ENCODE measurements around the gene STIM2.

Gene STIM2

GRCh38 chr4:26830701-26831100 lies 29.9 kb upstream of the STIM2 start:
- Histone ChIP-seq H2BK15ac (ENCODE audit: low read depth, poor library complexity, severe bottlenecking) (no peak overlapping the region), H3K4me2 (ENCODE audit: low read length, poor library complexity, severe bottlenecking) (no peak overlapping the region), H4K8ac (ENCODE audit: low read length) (no peak overlapping the region), H3K4me1 (ENCODE audit: control insufficient read depth, insufficient read depth, low read depth, low read length) (peaks cover 4% of the 10 kb centered on the region), H3K36me3 (ENCODE audit: control insufficient read depth in 1 of 2, insufficient read depth in 2 of 2, low read depth in 1 of 2, low read length in 2 of 2) (no peaks in the 10 kb centered on the region), H3K14ac (ENCODE audit: low read length in 2 of 2) (no peak overlapping the region), H3K4me3 (ENCODE audit: insufficient read depth in 1 of 2, low read depth in 1 of 2, low read length in 2 of 2) (no peak overlapping the region), H4K91ac (ENCODE audit: low read length) (no peak overlapping the region), H2AFZ (ENCODE audit: low read depth, low read length) (no peak overlapping the region), H2BK5ac (ENCODE audit: low read depth, low read length, poor library complexity, severe bottlenecking) (no peak overlapping the region), H2BK12ac (ENCODE audit: low read length in 2 of 2) (no peak overlapping the region), H3K79me1 (replicated peaks; ENCODE audit: low read length, poor library complexity, severe bottlenecking) (no peaks in the 10 kb centered on the region), H3K23ac (ENCODE audit: low read length in 2 of 2) (no peak overlapping the region), H2AK5ac (ENCODE audit: low read length, severe bottlenecking) (no peak overlapping the region), H3K9ac (ENCODE audit: low read length) (no peak overlapping the region), H3K27me3 (ENCODE audit: control insufficient read depth in 1 of 2, insufficient read depth in 1 of 2, low read length in 2 of 2) (no peaks in the 10 kb centered on the region), H2BK120ac (ENCODE audit: low read depth, low read length) (no peak overlapping the region), H3K27ac (ENCODE audit: low read length, poor library complexity, severe bottlenecking) (no peak overlapping the region), H3K4ac (ENCODE audit: low read depth in 1 of 2, low read length in 2 of 2) (no peak overlapping the region), H3K18ac (ENCODE audit: low read depth in 1 of 2, low read length in 2 of 2) (no peak overlapping the region), H3K9me3 (ENCODE audit: control insufficient read depth, low read length) (no peaks in the 10 kb centered on the region)
- no peak for DNase-seq
- 92% methylated on average over 3 of the region's 4 CpGs for WGBS

GRCh38 chr4:26836539-26836938 lies 24.1 kb upstream of the STIM2 start:
- Histone ChIP-seq H4K91ac (ENCODE audit: low read length) (no peak overlapping the region), H3K4me3 (ENCODE audit: insufficient read depth in 1 of 2, low read depth in 1 of 2, low read length in 2 of 2) (no peak overlapping the region), H3K27me3 (ENCODE audit: control insufficient read depth in 1 of 2, insufficient read depth in 1 of 2, low read length in 2 of 2) (no peaks in the 10 kb centered on the region), H2AK5ac (ENCODE audit: low read length, severe bottlenecking) (no peak overlapping the region), H3K23ac (ENCODE audit: low read length in 2 of 2) (no peak overlapping the region), H3K27ac (ENCODE audit: low read length, poor library complexity, severe bottlenecking) (no peak overlapping the region), H4K8ac (ENCODE audit: low read length) (no peak overlapping the region), H3K79me1 (replicated peaks; ENCODE audit: low read length, poor library complexity, severe bottlenecking) (no peaks in the 10 kb centered on the region), H2BK15ac (ENCODE audit: low read depth, poor library complexity, severe bottlenecking) (no peak overlapping the region), H3K4me1 (ENCODE audit: control insufficient read depth, insufficient read depth, low read depth, low read length) (peaks cover 2% of the 10 kb centered on the region), H2BK12ac (ENCODE audit: low read length in 2 of 2) (no peak overlapping the region), H2BK5ac (ENCODE audit: low read depth, low read length, poor library complexity, severe bottlenecking) (no peak overlapping the region), H3K9ac (ENCODE audit: low read length) (no peak overlapping the region), H3K36me3 (ENCODE audit: control insufficient read depth in 1 of 2, insufficient read depth in 2 of 2, low read depth in 1 of 2, low read length in 2 of 2) (no peaks in the 10 kb centered on the region), H3K18ac (ENCODE audit: low read depth in 1 of 2, low read length in 2 of 2) (peak overlapping the region in 1 of 2 experiments; percentile 5), H2AFZ (ENCODE audit: low read depth, low read length) (no peak overlapping the region), H3K14ac (ENCODE audit: low read length in 2 of 2) (no peak overlapping the region), H3K4ac (ENCODE audit: low read depth in 1 of 2, low read length in 2 of 2) (no peak overlapping the region), H3K9me3 (ENCODE audit: control insufficient read depth, low read length) (no peaks in the 10 kb centered on the region), H2BK120ac (ENCODE audit: low read depth, low read length) (no peak overlapping the region), H3K4me2 (ENCODE audit: low read length, poor library complexity, severe bottlenecking) (no peak overlapping the region)
- no peak for DNase-seq
- WGBS, result 75% methylated on average over 1 of the region's 1 CpG

- Histone ChIP-seq H3K18ac (ENCODE audit: low read depth in 1 of 2, low read length in 2 of 2) (no peak overlapping the region), H3K4ac (ENCODE audit: low read depth in 1 of 2, low read length in 2 of 2) (no peak overlapping the region), H2AK5ac (ENCODE audit: low read length, severe bottlenecking) (no peak overlapping the region), H3K9ac (ENCODE audit: low read length) (no peak overlapping the region), H3K4me2 (ENCODE audit: low read length, poor library complexity, severe bottlenecking) (no peak overlapping the region), H2BK12ac (ENCODE audit: low read length in 2 of 2) (no peak overlapping the region), H4K91ac (ENCODE audit: low read length) (no peak overlapping the region), H3K36me3 (ENCODE audit: control insufficient read depth in 1 of 2, insufficient read depth in 2 of 2, low read depth in 1 of 2, low read length in 2 of 2) (no peaks in the 10 kb centered on the region), H3K4me1 (ENCODE audit: control insufficient read depth, insufficient read depth, low read depth, low read length) (peaks cover 2% of the 10 kb centered on the region), H2BK120ac (ENCODE audit: low read depth, low read length) (no peak overlapping the region), H3K79me1 (replicated peaks; ENCODE audit: low read length, poor library complexity, severe bottlenecking) (no peaks in the 10 kb centered on the region), H3K14ac (ENCODE audit: low read length in 2 of 2) (no peak overlapping the region), H2BK5ac (ENCODE audit: low read depth, low read length, poor library complexity, severe bottlenecking) (no peak overlapping the region), H3K9me3 (ENCODE audit: control insufficient read depth, low read length) (no peaks in the 10 kb centered on the region), H3K23ac (ENCODE audit: low read length in 2 of 2) (no peak overlapping the region), H2AFZ (ENCODE audit: low read depth, low read length) (no peak overlapping the region), H2BK15ac (ENCODE audit: low read depth, poor library complexity, severe bottlenecking) (no peak overlapping the region), H3K27ac (ENCODE audit: low read length, poor library complexity, severe bottlenecking) (no peak overlapping the region), H3K27me3 (ENCODE audit: control insufficient read depth in 1 of 2, insufficient read depth in 1 of 2, low read length in 2 of 2) (no peaks in the 10 kb centered on the region), H3K4me3 (ENCODE audit: insufficient read depth in 1 of 2, low read depth in 1 of 2, low read length in 2 of 2) (no peak overlapping the region), H4K8ac (ENCODE audit: low read length) (no peak overlapping the region)
- 88% methylated on average over 6 of the region's 8 CpGs for WGBS
- no peak for DNase-seq
Observed at GRCh38 chr4:26837993-26838842, 22.4 kb upstream of the STIM2 start.

GRCh38 chr4:26839016-26839415 lies 21.6 kb upstream of the STIM2 start:
- no peak for DNase-seq
- H2AFZ ChIP-seq (ENCODE audit: low read depth, low read length), result no peak overlapping the region
- no peak overlapping the region for H2BK12ac ChIP-seq (ENCODE audit: low read length in 2 of 2)
- no peak overlapping the region for H3K4ac ChIP-seq (ENCODE audit: low read depth in 1 of 2, low read length in 2 of 2)
- H4K91ac ChIP-seq (ENCODE audit: low read length), result no peak overlapping the region
- WGBS, result 59% methylated on average over 3 of the region's 5 CpGs
- no peaks in the 10 kb centered on the region for H3K27me3 ChIP-seq (ENCODE audit: control insufficient read depth in 1 of 2, insufficient read depth in 1 of 2, low read length in 2 of 2)
- H2BK120ac ChIP-seq (ENCODE audit: low read depth, low read length), result no peak overlapping the region
- H3K27ac ChIP-seq (ENCODE audit: low read length, poor library complexity, severe bottlenecking), result no peak overlapping the region
- H3K9ac ChIP-seq (ENCODE audit: low read length), result peak overlapping the region; percentile 23
- H3K14ac ChIP-seq (ENCODE audit: low read length in 2 of 2), result no peak overlapping the region
- no peak overlapping the region for H3K4me2 ChIP-seq (ENCODE audit: low read length, poor library complexity, severe bottlenecking)
- no peaks in the 10 kb centered on the region for H3K9me3 ChIP-seq (ENCODE audit: control insufficient read depth, low read length)
- no peak overlapping the region for H3K18ac ChIP-seq (ENCODE audit: low read depth in 1 of 2, low read length in 2 of 2)
- H4K8ac ChIP-seq (ENCODE audit: low read length), result no peak overlapping the region
- H2BK5ac ChIP-seq (ENCODE audit: low read depth, low read length, poor library complexity, severe bottlenecking), result no peak overlapping the region
- H2AK5ac ChIP-seq (ENCODE audit: low read length, severe bottlenecking), result no peak overlapping the region
- H3K79me1 ChIP-seq (replicated peaks; ENCODE audit: low read length, poor library complexity, severe bottlenecking), result no peaks in the 10 kb centered on the region
- H3K23ac ChIP-seq (ENCODE audit: low read length in 2 of 2), result no peak overlapping the region
- H3K4me1 ChIP-seq (ENCODE audit: control insufficient read depth, insufficient read depth, low read depth, low read length), result peaks cover 2% of the 10 kb centered on the region
- no peak overlapping the region for H2BK15ac ChIP-seq (ENCODE audit: low read depth, poor library complexity, severe bottlenecking)
- no peak overlapping the region for H3K4me3 ChIP-seq (ENCODE audit: insufficient read depth in 1 of 2, low read depth in 1 of 2, low read length in 2 of 2)
- no peaks in the 10 kb centered on the region for H3K36me3 ChIP-seq (ENCODE audit: control insufficient read depth in 1 of 2, insufficient read depth in 2 of 2, low read depth in 1 of 2, low read length in 2 of 2)

Data from mesenchymal stem cell (in vitro differentiated cells and primary cell).